ENCODE measurements around the gene KIF16B. TPM values are rescaled to one million over a fixed set of nuclear protein-coding genes. Genes with fewer than 3 reads are reported as not detected.

The KIF16B gene
- total and polyA plus RNA-seq, 4 donors, result 5.1 to 19.7 (median 8.4) TPM

GRCh38 chr20:16446991-16447390, 126.3 kb downstream of the KIF16B start:
- Histone ChIP-seq H3K9ac (ENCODE audit: low read depth in 1 of 2, low read length in 2 of 2) (no peak overlapping the region), H3K9me3 (ENCODE audit: control insufficient read depth in 4 of 4, low read length in 3 of 4) (no peaks in the 10 kb centered on the region), H3K4me3 (ENCODE audit: low read depth in 1 of 3, low read length in 3 of 3) (no peak overlapping the region), H3K27me3 (ENCODE audit: control insufficient read depth in 4 of 4, insufficient read depth in 4 of 4, low read length in 3 of 4) (no peaks in the 10 kb centered on the region), H3K27ac (ENCODE audit: low read depth in 1 of 2, low read length in 2 of 2) (no peak overlapping the region), H3K36me3 (ENCODE audit: control insufficient read depth in 4 of 4, insufficient read depth in 3 of 4, low read depth in 1 of 4, low read length in 3 of 4) (no peaks in the 10 kb centered on the region), H3K4me1 (ENCODE audit: control insufficient read depth in 4 of 4, insufficient read depth in 4 of 4, low read length in 3 of 4) (no peaks in the 10 kb centered on the region)
- no peak for TF ChIP-seq EGR1 (IDR thresholded peaks at IDR 0.05; ENCODE audit: low read depth in 2 of 2)
- no peak for DNase-seq (ENCODE audit: low spot score)
- WGBS, result 91% methylated on average over 3 of the region's 3 CpGs

DNA sequence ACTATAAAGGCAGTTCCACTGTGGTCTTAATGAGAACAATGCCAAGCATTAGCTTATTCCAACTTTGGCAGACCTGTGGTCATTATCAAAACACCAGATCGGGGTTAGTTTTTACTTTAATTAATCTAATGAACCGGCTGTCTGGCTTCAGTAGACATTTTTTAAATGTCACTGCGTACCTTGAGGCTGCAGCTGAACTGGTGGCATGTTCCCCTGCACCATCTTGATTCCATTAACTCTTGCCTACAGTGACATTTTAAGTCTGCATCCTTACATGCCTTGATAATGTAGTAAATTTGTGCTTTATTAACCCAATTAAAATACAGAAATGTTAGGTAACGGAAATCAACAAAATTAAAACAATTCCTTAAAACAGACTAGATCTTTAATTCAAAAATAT, 127.0 kb downstream of the KIF16B start:
- Histone ChIP-seq H3K27me3 (ENCODE audit: control insufficient read depth in 4 of 4, insufficient read depth in 4 of 4, low read length in 3 of 4) (no peaks in the 10 kb centered on the region), H3K9me3 (ENCODE audit: control insufficient read depth in 4 of 4, low read length in 3 of 4) (no peaks in the 10 kb centered on the region), H3K4me3 (ENCODE audit: low read depth in 1 of 3, low read length in 3 of 3) (no peak overlapping the region), H3K9ac (ENCODE audit: low read depth in 1 of 2, low read length in 2 of 2) (no peak overlapping the region), H3K4me1 (ENCODE audit: control insufficient read depth in 4 of 4, insufficient read depth in 4 of 4, low read length in 3 of 4) (no peaks in the 10 kb centered on the region), H3K36me3 (ENCODE audit: control insufficient read depth in 4 of 4, insufficient read depth in 3 of 4, low read depth in 1 of 4, low read length in 3 of 4) (no peaks in the 10 kb centered on the region), H3K27ac (ENCODE audit: low read depth in 1 of 2, low read length in 2 of 2) (no peak overlapping the region)
- DNase-seq (ENCODE audit: low spot score), result no peak
- TF ChIP-seq MAX (IDR thresholded peaks at IDR 0.05) (no peak), HNF4G (IDR thresholded peaks at IDR 0.05) (no peak), YY1 (IDR thresholded peaks at IDR 0.05) (no peak), JUND (IDR thresholded peaks at IDR 0.05) (no peak), EGR1 (IDR thresholded peaks at IDR 0.05; ENCODE audit: low read depth in 2 of 2) (no peak), FOXA1 (IDR thresholded peaks at IDR 0.05) (no peak), NR2F2 (IDR thresholded peaks at IDR 0.05) (no peak), TAF1 (conservative IDR thresholded peaks at IDR 0.05) (no peak), ZBTB33 (IDR thresholded peaks at IDR 0.05) (no peak), RXRA (IDR thresholded peaks at IDR 0.05) (no peak), GABPA (IDR thresholded peaks at IDR 0.05 in 1 of 2, conservative IDR thresholded peaks at IDR 0.05 in 1 of 2) (no peak), HNF4A (conservative IDR thresholded peaks at IDR 0.05) (no peak), SP1 (IDR thresholded peaks at IDR 0.05) (no peak)
- TF ChIP-seq, protein P1, sequence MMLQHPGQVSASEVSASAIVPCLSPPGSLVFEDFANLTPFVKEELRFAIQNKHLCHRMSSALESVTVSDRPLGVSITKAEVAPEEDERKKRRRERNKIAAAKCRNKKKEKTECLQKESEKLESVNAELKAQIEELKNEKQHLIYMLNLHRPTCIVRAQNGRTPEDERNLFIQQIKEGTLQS (IDR thresholded peaks at IDR 0.05), result no peak
- TF ChIP-seq, protein P2, sequence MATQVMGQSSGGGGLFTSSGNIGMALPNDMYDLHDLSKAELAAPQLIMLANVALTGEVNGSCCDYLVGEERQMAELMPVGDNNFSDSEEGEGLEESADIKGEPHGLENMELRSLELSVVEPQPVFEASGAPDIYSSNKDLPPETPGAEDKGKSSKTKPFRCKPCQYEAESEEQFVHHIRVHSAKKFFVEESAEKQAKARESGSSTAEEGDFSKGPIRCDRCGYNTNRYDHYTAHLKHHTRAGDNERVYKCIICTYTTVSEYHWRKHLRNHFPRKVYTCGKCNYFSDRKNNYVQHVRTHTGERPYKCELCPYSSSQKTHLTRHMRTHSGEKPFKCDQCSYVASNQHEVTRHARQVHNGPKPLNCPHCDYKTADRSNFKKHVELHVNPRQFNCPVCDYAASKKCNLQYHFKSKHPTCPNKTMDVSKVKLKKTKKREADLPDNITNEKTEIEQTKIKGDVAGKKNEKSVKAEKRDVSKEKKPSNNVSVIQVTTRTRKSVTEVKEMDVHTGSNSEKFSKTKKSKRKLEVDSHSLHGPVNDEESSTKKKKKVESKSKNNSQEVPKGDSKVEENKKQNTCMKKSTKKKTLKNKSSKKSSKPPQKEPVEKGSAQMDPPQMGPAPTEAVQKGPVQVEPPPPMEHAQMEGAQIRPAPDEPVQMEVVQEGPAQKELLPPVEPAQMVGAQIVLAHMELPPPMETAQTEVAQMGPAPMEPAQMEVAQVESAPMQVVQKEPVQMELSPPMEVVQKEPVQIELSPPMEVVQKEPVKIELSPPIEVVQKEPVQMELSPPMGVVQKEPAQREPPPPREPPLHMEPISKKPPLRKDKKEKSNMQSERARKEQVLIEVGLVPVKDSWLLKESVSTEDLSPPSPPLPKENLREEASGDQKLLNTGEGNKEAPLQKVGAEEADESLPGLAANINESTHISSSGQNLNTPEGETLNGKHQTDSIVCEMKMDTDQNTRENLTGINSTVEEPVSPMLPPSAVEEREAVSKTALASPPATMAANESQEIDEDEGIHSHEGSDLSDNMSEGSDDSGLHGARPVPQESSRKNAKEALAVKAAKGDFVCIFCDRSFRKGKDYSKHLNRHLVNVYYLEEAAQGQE (IDR thresholded peaks at IDR 0.05), result no peak
- TF ChIP-seq, protein P3, sequence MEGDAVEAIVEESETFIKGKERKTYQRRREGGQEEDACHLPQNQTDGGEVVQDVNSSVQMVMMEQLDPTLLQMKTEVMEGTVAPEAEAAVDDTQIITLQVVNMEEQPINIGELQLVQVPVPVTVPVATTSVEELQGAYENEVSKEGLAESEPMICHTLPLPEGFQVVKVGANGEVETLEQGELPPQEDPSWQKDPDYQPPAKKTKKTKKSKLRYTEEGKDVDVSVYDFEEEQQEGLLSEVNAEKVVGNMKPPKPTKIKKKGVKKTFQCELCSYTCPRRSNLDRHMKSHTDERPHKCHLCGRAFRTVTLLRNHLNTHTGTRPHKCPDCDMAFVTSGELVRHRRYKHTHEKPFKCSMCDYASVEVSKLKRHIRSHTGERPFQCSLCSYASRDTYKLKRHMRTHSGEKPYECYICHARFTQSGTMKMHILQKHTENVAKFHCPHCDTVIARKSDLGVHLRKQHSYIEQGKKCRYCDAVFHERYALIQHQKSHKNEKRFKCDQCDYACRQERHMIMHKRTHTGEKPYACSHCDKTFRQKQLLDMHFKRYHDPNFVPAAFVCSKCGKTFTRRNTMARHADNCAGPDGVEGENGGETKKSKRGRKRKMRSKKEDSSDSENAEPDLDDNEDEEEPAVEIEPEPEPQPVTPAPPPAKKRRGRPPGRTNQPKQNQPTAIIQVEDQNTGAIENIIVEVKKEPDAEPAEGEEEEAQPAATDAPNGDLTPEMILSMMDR (IDR thresholded peaks at IDR 0.05; ENCODE audit: low read depth, low read length, missing input control), result no peak
- 95% methylated on average over 4 of the region's 4 CpGs for WGBS

Data from liver (tissue), 9 donors.